MV-4-11 (cell line): ENCODE measurements around the gene EPB41L2.

ENCODE experiments used
- DNase-seq: peaks from one replicate; lab custom pipeline; 2025; lab: John Stamatoyannopoulos, UW

Gene EPB41L2

DNA sequence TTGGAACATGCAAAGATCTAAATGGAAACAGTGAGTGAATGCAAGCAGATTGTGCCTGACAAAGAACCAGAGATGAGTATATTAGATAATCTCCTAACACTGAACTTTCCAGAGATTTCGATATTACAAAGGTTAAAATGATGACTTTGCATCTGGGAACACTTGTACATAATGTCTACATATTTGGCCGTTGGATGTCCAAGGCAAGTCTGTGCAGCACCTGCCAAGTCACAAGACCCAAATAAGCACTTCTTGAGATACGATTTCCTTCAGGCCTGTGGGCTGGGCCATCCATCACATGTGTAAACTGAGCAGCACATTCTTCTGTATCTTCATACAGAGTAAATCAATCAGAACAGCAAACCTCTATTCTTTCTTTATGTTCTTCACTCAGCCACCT, 268.3 kb downstream of the EPB41L2 start:
- DNase-seq: no peak

DNA sequence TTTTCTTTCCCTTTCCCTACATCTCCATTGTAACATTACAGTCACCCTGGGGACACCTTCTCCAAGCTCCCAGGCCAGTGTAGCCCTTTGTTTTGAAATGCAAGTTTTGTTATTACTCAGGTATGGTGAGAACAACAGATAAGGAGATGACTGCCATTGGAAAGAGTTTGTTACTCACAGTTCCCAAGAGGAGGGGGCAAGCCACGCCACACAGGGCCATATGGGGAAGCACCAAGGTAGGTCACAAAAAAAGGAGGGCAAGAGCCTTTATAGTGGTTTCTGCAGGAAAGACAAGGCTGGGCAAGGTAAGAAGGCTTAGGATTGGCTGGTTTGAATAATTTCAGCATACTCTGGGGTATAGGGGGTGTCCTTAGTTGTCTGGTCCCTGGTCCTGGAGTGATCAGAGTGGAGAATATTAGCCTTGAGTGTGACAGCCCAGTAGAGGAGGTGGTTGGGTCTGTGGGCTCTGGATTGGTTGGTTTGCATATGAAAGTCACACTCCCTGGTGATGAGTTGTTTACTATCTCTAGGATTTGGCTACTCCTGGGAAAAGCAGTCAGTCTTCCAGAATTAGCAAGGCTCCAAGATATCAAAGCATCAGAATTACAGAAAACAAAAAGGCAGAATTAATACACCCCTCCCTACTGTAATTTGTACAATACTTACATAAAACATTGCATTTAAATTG, 268.9 kb downstream of the EPB41L2 start:
- no peak for DNase-seq
